Astrocyte of the cerebellum (primary cell): ENCODE data around the gene ZC3H18.

Experiments used
- DNase-seq: peaks from one replicate; pipeline ENCODE4 v3.0.0-alpha.2; 2011; ENCODE audit warnings: low read depth
- H3K4me3 ChIP-seq: 2 replicates; pipeline ENCODE4 v1.5.1; 2011; ENCODE audit warnings: mild to moderate bottlenecking, low read depth, low read length, moderate library complexity
- CTCF ChIP-seq: IDR thresholded peaks from 2 replicates; pipeline ENCODE4 v1.5.1; 2012; ENCODE audit warnings: low read length, low read depth, moderate library complexity, mild to moderate bottlenecking; ENCODE audit errors: missing control alignments
- in situ Hi-C: cut with HindIII; loops from 2 replicates; pipeline ENCODE4 v1.10.0; 2017; ENCODE audit warnings: low sequenced_read_pairs

The ZC3H18 gene

GRCh38 chr16:88654363-88655052 is 84.3 kb downstream of the ZC3H18 start:
- no peak overlapping the region for H3K4me3 ChIP-seq
- no peak for TF ChIP-seq CTCF
- no peak for DNase-seq
- in situ Hi-C loops = no loop called here

GRCh38 chr16:88655053-88655732 is 85.0 kb downstream of the ZC3H18 start:
- in situ Hi-C loops = no loop called here
- TF ChIP-seq CTCF = no peak
- no peak overlapping the region for H3K4me3 ChIP-seq
- no peak for DNase-seq

DNA sequence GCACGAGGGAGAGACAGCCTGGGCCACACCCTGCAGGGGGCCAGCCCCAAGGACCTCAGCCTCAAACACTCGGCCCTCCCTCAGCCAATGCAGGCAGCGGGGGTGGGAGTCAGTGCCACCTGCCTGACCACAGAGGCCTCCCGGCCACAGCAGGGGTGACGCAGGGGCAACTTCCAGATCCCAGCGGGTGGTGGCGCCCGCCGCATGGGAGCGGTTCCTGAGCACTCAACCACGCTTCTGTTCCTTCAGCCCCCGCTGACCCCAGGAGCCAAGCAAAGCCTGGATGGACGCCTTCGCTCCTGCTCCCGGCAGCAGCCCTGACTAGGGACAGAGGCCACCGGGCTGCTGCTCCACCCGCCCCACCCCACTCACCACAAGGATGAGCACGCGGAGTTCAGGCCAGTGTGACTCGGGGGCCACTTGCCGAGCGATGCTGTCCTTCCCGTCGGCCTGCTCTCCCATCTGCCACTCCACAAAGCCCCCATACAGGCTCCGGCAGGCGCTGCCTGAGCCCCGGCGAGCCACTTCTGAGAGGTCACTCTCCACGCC is 85.6 kb downstream of the ZC3H18 start:
- TF ChIP-seq CTCF = no peak
- H3K4me3 ChIP-seq = no peak overlapping the region
- no peak for DNase-seq
- in situ Hi-C loops = no loop called here

DNA sequence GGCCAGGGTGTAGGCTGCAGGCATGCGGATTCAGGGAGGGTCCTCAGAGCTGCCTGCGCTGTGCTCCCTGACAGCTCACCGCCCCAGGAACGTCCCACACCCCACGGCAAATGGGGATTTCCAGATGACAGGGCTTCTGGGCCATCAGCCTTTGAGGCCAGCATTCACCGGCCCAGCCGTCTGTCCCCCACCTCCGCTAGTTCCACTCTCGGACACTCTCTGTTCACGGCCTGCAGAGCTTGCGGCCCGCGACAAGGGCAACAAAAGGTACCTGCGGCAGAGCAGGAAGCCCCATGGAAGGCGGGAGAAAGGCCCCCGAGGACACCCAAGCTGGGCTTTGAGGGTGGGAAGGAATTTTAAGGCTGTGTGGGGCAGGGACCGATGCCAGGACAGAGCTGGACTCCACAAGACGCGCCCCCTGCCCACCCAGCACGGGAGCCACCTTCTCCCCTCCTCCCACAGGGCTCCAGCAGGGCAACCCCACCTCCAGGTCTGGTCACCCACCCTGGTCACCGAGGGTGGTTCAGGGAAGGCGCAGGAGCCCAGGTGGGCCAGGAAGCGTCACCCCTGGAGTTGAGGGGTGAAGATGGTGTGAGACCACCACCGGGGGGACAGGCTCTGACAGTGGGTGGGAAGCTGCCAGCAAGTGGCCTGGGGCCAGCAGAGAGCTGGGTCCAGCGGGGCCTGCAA is 86.2 kb downstream of the ZC3H18 start:
- no peak for DNase-seq
- TF ChIP-seq CTCF = no peak
- in situ Hi-C loops = no loop called here
- no peak overlapping the region for H3K4me3 ChIP-seq

DNA sequence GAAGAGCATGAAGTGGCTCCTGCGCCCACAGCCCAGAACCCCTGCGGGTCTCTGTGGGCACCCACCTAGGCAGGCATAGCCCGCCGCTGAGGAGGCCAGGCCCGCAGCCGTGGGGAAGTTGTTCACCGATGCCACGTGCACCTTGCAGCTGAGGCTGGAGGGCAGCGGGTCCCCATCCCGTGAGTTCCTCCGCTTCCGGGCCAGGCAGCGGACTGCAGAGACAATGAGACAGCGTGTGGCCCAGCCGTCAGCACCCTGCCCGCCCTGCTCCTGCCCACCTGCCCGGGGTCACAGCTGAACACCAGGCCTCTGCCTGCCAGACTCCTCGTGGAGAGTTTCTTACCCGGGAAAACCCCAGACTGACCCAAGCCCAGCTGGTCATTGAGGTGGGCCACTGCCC is 87.2 kb downstream of the ZC3H18 start:
- no peak for TF ChIP-seq CTCF
- in situ Hi-C loops = no loop called here
- DNase-seq = no peak
- H3K4me3 ChIP-seq = no peak overlapping the region

DNA sequence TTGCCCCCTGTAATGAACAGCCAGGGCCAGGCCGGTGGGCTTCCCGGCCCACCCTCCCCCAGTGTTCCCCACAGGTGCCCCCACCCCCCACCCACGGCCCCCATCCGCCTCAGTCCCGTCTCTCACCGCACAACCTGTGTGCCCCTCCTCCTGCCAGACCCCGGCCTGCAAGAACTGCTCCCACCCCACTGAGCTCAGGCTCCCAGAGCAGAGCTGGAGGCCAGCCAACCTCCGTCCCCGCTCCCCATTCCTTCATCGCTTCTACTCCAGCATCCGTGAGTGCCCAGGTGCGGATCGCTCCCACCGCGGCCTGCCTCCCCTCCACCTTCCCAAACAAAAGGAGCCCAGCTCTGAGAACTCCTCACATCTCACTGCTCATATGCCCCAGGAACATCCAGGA is 88.5 kb downstream of the ZC3H18 start:
- H3K4me3 ChIP-seq = no peak overlapping the region
- in situ Hi-C loops = no loop called here
- TF ChIP-seq CTCF = no peak
- DNase-seq = no peak
